SHP77 (cell line): ENCODE data around the gene MAP2.

ENCODE experiments used
- DNase-seq, 2 experiments: peaks; one replicate each; lab custom pipeline; 2025; lab: John Stamatoyannopoulos, UW

Gene MAP2

GRCh38 chr2:209423562-209424198, at the start of gene MAP2:
MAP2 (plus strand) TSS chr2:209424047; CDS start chr2:209653171, 229,124 bp downstream.
- peak; percentile 82 to 91 for DNase-seq

GRCh38 chr2:209376686-209377085, 47.2 kb upstream of the MAP2 start:
- no peak for DNase-seq

- no peak for DNase-seq
Measured at GRCh38 chr2:209380293-209380692, 43.6 kb upstream of the MAP2 start.

GRCh38 chr2:209381091-209381490, 42.8 kb upstream of the MAP2 start:
- no peak for DNase-seq

- no peak for DNase-seq
Measured at GRCh38 chr2:209382775-209383174, 41.1 kb upstream of the MAP2 start.

- DNase-seq = no peak
Measured at GRCh38 chr2:209383212-209383611, 40.6 kb upstream of the MAP2 start.

GRCh38 chr2:209387389-209387788, 36.5 kb upstream of the MAP2 start:
- DNase-seq = no peak

GRCh38 chr2:209388446-209389037, 35.3 kb upstream of the MAP2 start:
- DNase-seq = no peak

GRCh38 chr2:209389171-209389618, 34.7 kb upstream of the MAP2 start:
- no peak for DNase-seq

GRCh38 chr2:209390839-209391238, 33.0 kb upstream of the MAP2 start:
- DNase-seq = no peak

GRCh38 chr2:209391776-209392401, 32.0 kb upstream of the MAP2 start:
- DNase-seq = no peak

- no peak for DNase-seq
Measured at GRCh38 chr2:209395229-209395628, 28.6 kb upstream of the MAP2 start.

GRCh38 chr2:209395652-209396051, 28.2 kb upstream of the MAP2 start:
- DNase-seq = no peak

GRCh38 chr2:209398463-209398862, 25.4 kb upstream of the MAP2 start:
- no peak for DNase-seq

GRCh38 chr2:209401788-209402187, 22.1 kb upstream of the MAP2 start:
- DNase-seq = no peak

- no peak for DNase-seq
Measured at GRCh38 chr2:209411296-209411695, 12.6 kb upstream of the MAP2 start.

- DNase-seq = no peak
Measured at GRCh38 chr2:209411718-209412117, 12.1 kb upstream of the MAP2 start.

- DNase-seq = no peak
Measured at GRCh38 chr2:209413311-209414014, 10.4 kb upstream of the MAP2 start.

GRCh38 chr2:209416913-209417312, 6.9 kb upstream of the MAP2 start:
- no peak for DNase-seq

GRCh38 chr2:209422191-209422754, 1.6 kb upstream of the MAP2 start:
- DNase-seq = peak; percentile 28 to 63

- DNase-seq = peak; percentile 57 to 59
Measured at GRCh38 chr2:209424199-209424701, 403 bp downstream of the MAP2 start.

- no peak for DNase-seq
Measured at GRCh38 chr2:209424781-209425470, 1.1 kb downstream of the MAP2 start.
